Thyroid gland (tissue), 4 donors: Measurements from ENCODE around the gene MORC2.

ENCODE experiments used
- CTCF ChIP-seq, 6 experiments: fragments of 200-600 bp in 3 of 6; fragments of 450-650 bp in 3 of 6; sonication (generic) in 3 of 6; IDR thresholded peaks; one replicate each; pipeline ENCODE4 v1.5.1; 2016 to 2019; ENCODE audit warnings: antibody characterized with exemption in 6 of 6, mild to moderate bottlenecking in 2 of 6, inconsistent platforms in 1 of 6, moderate library complexity in 1 of 6
- POLR2A ChIP-seq, 2 donors: fragments of 450-650 bp; IDR thresholded peaks; one replicate each; pipeline ENCODE4 v1.6.1; 2017; ENCODE audit warnings: antibody characterized with exemption in 2 of 2, mild to moderate bottlenecking in 2 of 2, moderate library complexity in 1 of 2

- TF ChIP-seq CTCF (IDR thresholded peaks at IDR 0.05) (no peak), POLR2A (IDR thresholded peaks at IDR 0.05) (no peak)
These were observed 85.5 kb downstream of the MORC2 start for GRCh38 chr22:30882974-30883533.
